ENCODE data around the gene SEC14L1. TPM values are rescaled to one million over a fixed set of nuclear protein-coding genes. Genes with fewer than 3 reads are reported as not detected.

Gene SEC14L1
- total RNA-seq, 2 donors from 2014 or later: 48.2 to 54.0 TPM

DNA sequence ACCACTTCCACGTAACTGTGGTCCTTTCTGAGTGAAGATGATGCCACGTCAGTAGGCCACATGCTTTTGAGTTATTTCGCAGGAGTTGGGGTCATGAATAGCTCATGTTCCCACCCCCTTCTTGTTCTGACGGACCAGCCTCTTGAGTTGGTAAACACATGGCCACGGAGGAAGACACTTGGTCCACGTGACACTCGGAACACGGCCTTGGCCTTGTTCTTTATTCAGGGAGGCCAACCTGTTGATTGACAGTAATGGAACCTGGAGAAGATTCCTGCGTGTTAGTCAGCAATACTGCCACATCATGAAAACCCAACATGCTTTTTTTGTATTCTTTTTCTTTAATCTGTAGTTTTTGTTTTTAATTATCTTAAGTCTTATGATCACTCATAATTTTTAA is 56.3 kb downstream of the SEC14L1 start:
- Histone ChIP-seq H3K4me1 (no peaks in the 10 kb centered on the region), H3K36me3 (peaks cover 96% of the 10 kb centered on the region), H3K27me3 (no peaks in the 10 kb centered on the region), H3K4me3 (no peak overlapping the region), H3K9me3 (no peaks in the 10 kb centered on the region), H3K27ac (no peak overlapping the region)
- no peak for TF ChIP-seq CTCF (IDR thresholded peaks at IDR 0.05)
- DNase-seq (ENCODE audit: low spot score): no peak

GRCh38 chr17:77200711-77201110 is 59.9 kb downstream of the SEC14L1 start:
- no peak overlapping the region for H3K27ac ChIP-seq
- peak in 1 of 2 donors; percentile 15 for TF ChIP-seq CTCF (IDR thresholded peaks at IDR 0.05)
- DNase-seq (ENCODE audit: low spot score): no peak
- no peaks in the 10 kb centered on the region for H3K4me1 ChIP-seq
- H3K36me3 ChIP-seq: peaks cover 94% of the 10 kb centered on the region
- H3K9me3 ChIP-seq: no peaks in the 10 kb centered on the region
- no peaks in the 10 kb centered on the region for H3K27me3 ChIP-seq
- no peak overlapping the region for H3K4me3 ChIP-seq

DNA sequence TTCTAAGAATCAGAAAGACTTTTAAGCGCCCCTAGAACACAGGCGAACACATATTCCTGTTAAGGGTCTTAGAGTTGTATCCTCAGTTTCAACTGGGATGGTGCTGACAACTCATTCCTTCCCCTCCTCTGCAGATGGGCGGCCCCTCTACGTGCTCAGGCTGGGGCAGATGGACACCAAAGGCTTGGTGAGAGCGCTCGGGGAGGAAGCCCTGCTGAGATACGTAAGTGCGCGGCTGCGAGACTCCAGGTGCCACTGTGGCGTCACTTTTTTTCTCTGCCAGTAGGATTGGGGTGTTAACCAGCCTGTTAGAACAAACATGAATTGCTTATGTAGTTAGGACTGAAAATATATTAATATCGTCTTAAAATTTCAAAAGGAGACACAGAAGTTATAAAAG is 62.7 kb downstream of the SEC14L1 start:
- H3K9me3 ChIP-seq: no peaks in the 10 kb centered on the region
- no peaks in the 10 kb centered on the region for H3K27me3 ChIP-seq
- TF ChIP-seq CTCF (IDR thresholded peaks at IDR 0.05): no peak
- no peak for DNase-seq (ENCODE audit: low spot score)
- no peak overlapping the region for H3K4me3 ChIP-seq
- H3K27ac ChIP-seq: no peak overlapping the region
- H3K36me3 ChIP-seq: peaks cover 89% of the 10 kb centered on the region
- peaks cover 0 to 13% of the 10 kb centered on the region in 2 donors for H3K4me1 ChIP-seq

- no peak for DNase-seq (ENCODE audit: low spot score)
- no peaks in the 10 kb centered on the region for H3K9me3 ChIP-seq
- peaks cover 0 to 17% of the 10 kb centered on the region in 2 donors for H3K4me1 ChIP-seq
- H3K27ac ChIP-seq: no peak overlapping the region
- peaks cover 85% of the 10 kb centered on the region for H3K36me3 ChIP-seq
- TF ChIP-seq CTCF (IDR thresholded peaks at IDR 0.05): no peak
- no peaks in the 10 kb centered on the region for H3K27me3 ChIP-seq
- H3K4me3 ChIP-seq: no peak overlapping the region
Measured at GRCh38 chr17:77203846-77204245, 63.1 kb downstream of the SEC14L1 start.

- H3K9me3 ChIP-seq: no peaks in the 10 kb centered on the region
- H3K27me3 ChIP-seq: no peaks in the 10 kb centered on the region
- TF ChIP-seq CTCF (IDR thresholded peaks at IDR 0.05): no peak
- H3K4me1 ChIP-seq: peaks cover 0 to 24% of the 10 kb centered on the region in 2 donors
- H3K27ac ChIP-seq: no peak overlapping the region
- peaks cover 83% of the 10 kb centered on the region for H3K36me3 ChIP-seq
- DNase-seq (ENCODE audit: low spot score): no peak
- H3K4me3 ChIP-seq: no peak overlapping the region
Measured at GRCh38 chr17:77204536-77204935, 63.8 kb downstream of the SEC14L1 start.

DNA sequence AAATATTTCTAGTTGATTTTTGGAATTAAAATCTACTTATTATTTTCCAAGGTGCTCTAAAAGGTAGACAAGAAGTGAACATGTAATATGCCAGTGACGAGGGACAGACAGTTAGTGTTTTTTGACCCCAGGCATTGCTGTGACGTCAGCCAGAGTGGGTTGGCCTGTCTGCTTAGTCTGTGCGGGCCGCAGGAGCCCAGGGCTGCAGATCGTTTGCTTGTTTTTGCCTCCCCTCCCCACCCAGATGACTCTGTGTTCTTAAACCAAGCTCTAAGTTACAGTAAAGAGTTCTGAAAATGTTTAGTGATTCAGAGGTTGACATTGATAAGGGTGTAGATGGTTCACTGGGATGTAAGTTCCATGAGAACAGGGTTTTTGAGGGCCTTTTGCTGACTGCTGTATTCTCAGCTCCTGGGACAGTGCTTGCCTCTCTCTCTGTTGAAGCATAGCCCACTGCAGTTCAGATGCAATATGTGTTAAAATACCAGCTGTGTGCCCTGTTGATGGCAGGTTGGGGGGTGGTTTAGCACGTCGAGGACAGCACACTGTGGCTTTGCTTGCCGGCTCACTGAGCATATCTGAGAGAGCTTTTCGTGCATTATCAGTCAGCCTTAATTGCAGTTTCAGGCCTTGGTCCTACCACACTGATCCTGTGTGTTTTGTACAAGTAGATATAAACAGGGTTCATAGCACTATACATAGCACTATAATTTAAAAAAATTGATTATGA is 64.8 kb downstream of the SEC14L1 start:
- DNase-seq (ENCODE audit: low spot score): no peak
- Histone ChIP-seq H3K9me3 (no peaks in the 10 kb centered on the region), H3K36me3 (peaks cover 83% of the 10 kb centered on the region), H3K4me3 (no peak overlapping the region), H3K27ac (peak overlapping the region in 1 of 2 donors; percentile 6), H3K4me1 (peaks cover 0 to 34% of the 10 kb centered on the region in 2 donors), H3K27me3 (no peaks in the 10 kb centered on the region)
- TF ChIP-seq CTCF (IDR thresholded peaks at IDR 0.05): no peak

Data from right atrium auricular region (tissue), 2 donors.